Neuronal stem cell (in vitro differentiated cells): ENCODE measurements around the gene MTRR.

Experiments used
- DNase-seq: peaks from one replicate; pipeline ENCODE4 v3.0.0-alpha.2; 2013; ENCODE audit warnings: low spot score
- H2AFZ ChIP-seq: one replicate; pipeline ENCODE4 v1.6.1; 2013; ENCODE audit warnings: mild to moderate bottlenecking, low read length, inconsistent platforms
- H2AK5ac ChIP-seq: 2 replicates; pipeline ENCODE4 v1.6.1; 2013; ENCODE audit warnings: low read depth, mild to moderate bottlenecking, inconsistent platforms, low read length, moderate library complexity, mixed read lengths
- H2BK120ac ChIP-seq: 2 replicates; pipeline ENCODE4 v1.6.1; 2013; ENCODE audit warnings: low read depth, mild to moderate bottlenecking, inconsistent platforms, low read length, moderate library complexity, mixed read lengths
- H2BK12ac ChIP-seq: one replicate; pipeline ENCODE4 v1.6.1; 2013; ENCODE audit warnings: low read length, inconsistent platforms
- H2BK15ac ChIP-seq: 2 replicates; pipeline ENCODE4 v1.6.1; 2013; ENCODE audit warnings: mild to moderate bottlenecking, low read length, inconsistent platforms, mixed read lengths
- H2BK5ac ChIP-seq: one replicate; pipeline ENCODE4 v1.6.1; 2013; ENCODE audit warnings: inconsistent platforms, mild to moderate bottlenecking, low read length, moderate library complexity
- H3K14ac ChIP-seq: one replicate; pipeline ENCODE4 v1.6.1; 2013; ENCODE audit warnings: low read length, inconsistent platforms
- H3K18ac ChIP-seq: 2 replicates; pipeline ENCODE4 v1.6.1; 2013; ENCODE audit warnings: low read length, inconsistent platforms
- H3K23ac ChIP-seq: 2 replicates; pipeline ENCODE4 v1.6.1; 2013; ENCODE audit warnings: low read depth, mild to moderate bottlenecking, mixed read lengths, low read length, inconsistent platforms; ENCODE audit not compliant: poor library complexity
- H3K27ac ChIP-seq: replicated peaks from 3 replicates; pipeline ENCODE4 v1.5.1; 2013; ENCODE audit warnings: low read length, inconsistent platforms
- H3K27me3 ChIP-seq, 3 experiments: 2 replicates each; pipeline ENCODE4 v1.6.1; 2013; ENCODE audit warnings: low read length in 3 of 3, mild to moderate bottlenecking in 2 of 3, inconsistent platforms in 1 of 3, low read depth in 1 of 3, mixed read lengths in 1 of 3, moderate library complexity in 1 of 3; ENCODE audit not compliant: control insufficient read depth in 3 of 3, insufficient read depth in 3 of 3
- H3K36me3 ChIP-seq, 2 donors: replicated peaks in 1 of 2; 2 replicates each; pipeline ENCODE4 v1.6.1; 2013; ENCODE audit warnings: low read length in 2 of 2; ENCODE audit not compliant: control insufficient read depth in 2 of 2, insufficient read depth in 2 of 2
- H3K4ac ChIP-seq: 2 replicates; pipeline ENCODE4 v1.6.1; 2013; ENCODE audit warnings: inconsistent platforms, mild to moderate bottlenecking, low read length, moderate library complexity
- H3K4me1 ChIP-seq, 2 donors: 1 replicate in 1 of 2; 2 replicates in 1 of 2; pipeline ENCODE4 v1.6.1; 2013; ENCODE audit warnings: low read length in 2 of 2, low read depth in 1 of 2; ENCODE audit not compliant: control insufficient read depth in 2 of 2, insufficient read depth in 1 of 2
- H3K4me2 ChIP-seq: one replicate; pipeline ENCODE4 v1.6.1; 2013; ENCODE audit warnings: mild to moderate bottlenecking, low read length, inconsistent platforms; ENCODE audit not compliant: insufficient read depth, poor library complexity, severe bottlenecking
- H3K4me3 ChIP-seq, 2 donors: 2 replicates each; pipeline ENCODE4 v1.5.1; 2013; ENCODE audit warnings: low read length in 2 of 2, mild to moderate bottlenecking in 2 of 2, inconsistent platforms in 1 of 2, moderate library complexity in 1 of 2
- H3K79me1 ChIP-seq: one replicate; pipeline ENCODE4 v1.6.1; 2013; ENCODE audit warnings: low read depth, mild to moderate bottlenecking, inconsistent platforms, low read length, moderate library complexity
- H3K9ac ChIP-seq: one replicate; pipeline ENCODE4 v1.6.1; 2013; ENCODE audit warnings: mild to moderate bottlenecking, low read depth, low read length, inconsistent platforms; ENCODE audit not compliant: poor library complexity
- H3K9me3 ChIP-seq, 2 donors: replicated peaks in 1 of 2; 2 replicates each; pipeline versions ENCODE3 to v1.6.1; 2013; ENCODE audit warnings: low read length in 2 of 2, mild to moderate bottlenecking in 2 of 2, inconsistent platforms in 1 of 2, low read depth in 1 of 2, mixed read lengths in 1 of 2, moderate library complexity in 1 of 2; ENCODE audit not compliant: control insufficient read depth in 2 of 2, insufficient read depth in 1 of 2
- H4K8ac ChIP-seq: one replicate; pipeline ENCODE4 v1.6.1; 2013; ENCODE audit warnings: low read depth, mild to moderate bottlenecking, inconsistent platforms, low read length, moderate library complexity
- H4K91ac ChIP-seq: one replicate; pipeline ENCODE4 v1.6.1; 2013; ENCODE audit warnings: low read length, low read depth, mild to moderate bottlenecking, inconsistent platforms; ENCODE audit not compliant: poor library complexity
- WGBS, 2 donors: extraction: QIAGEN DNeasy Blood & Tissue Kit; methylation state at CpG; one replicate each; pipeline ENCODE4 v1.1.7; 2013; ENCODE audit warnings: missing lambda C conversion rate in 2 of 2, mixed read lengths in 1 of 2; ENCODE audit not compliant: insufficient read length in 2 of 2, insufficient replicate concordance in 1 of 2; ENCODE audit errors: extremely low coverage in 2 of 2; 5-methylcytosine and 5-hydroxymethylcytosine counted together

Gene MTRR

GRCh38 chr5:7871653-7872052 is 2.7 kb downstream of the MTRR start:
- WGBS, 2 donors: no CpG with 5 or more reads among the region's 2 CpGs
- peaks cover 10 to 61% of the 10 kb centered on the region in 2 donors for H3K36me3 ChIP-seq

GRCh38 chr5:7872517-7873130 is 3.7 kb downstream of the MTRR start:
- no peak for DNase-seq
- no CpG with 5 or more reads among the region's 4 CpGs for WGBS, 2 donors

More at GRCh38 chr5:7871653-7872052, 2.7 kb downstream of the MTRR start:
- no peak overlapping the region for H3K9ac ChIP-seq
- H3K27me3 ChIP-seq: no peaks in the 10 kb centered on the region
- H3K4me3 ChIP-seq: no peak overlapping the region
- H2BK15ac ChIP-seq: no peak overlapping the region
- no peak overlapping the region for H2AK5ac ChIP-seq
- H3K4ac ChIP-seq: no peak overlapping the region
- no peak overlapping the region for H2BK5ac ChIP-seq
- H3K23ac ChIP-seq: no peak overlapping the region
- H3K18ac ChIP-seq: no peak overlapping the region
- H4K8ac ChIP-seq: no peak overlapping the region
- H3K14ac ChIP-seq: no peak overlapping the region
- H2BK12ac ChIP-seq: no peak overlapping the region
- H3K9me3 ChIP-seq: no peaks in the 10 kb centered on the region
- no peak overlapping the region for H2AFZ ChIP-seq
- H2BK120ac ChIP-seq: no peak overlapping the region
- no peak overlapping the region for H3K4me2 ChIP-seq
- peaks cover 4% of the 10 kb centered on the region for H3K79me1 ChIP-seq
- no peak for DNase-seq
- no peak overlapping the region for H4K91ac ChIP-seq
- no peak overlapping the region for H3K27ac ChIP-seq
- peaks cover 0 to 7% of the 10 kb centered on the region in 2 donors for H3K4me1 ChIP-seq

GRCh38 chr5:7873216-7873615 is 4.3 kb downstream of the MTRR start:
- Histone ChIP-seq H2BK15ac (no peak overlapping the region), H3K4me2 (no peak overlapping the region), H3K9ac (no peak overlapping the region), H3K79me1 (peaks cover 2% of the 10 kb centered on the region), H2AK5ac (no peak overlapping the region), H3K27me3 (no peaks in the 10 kb centered on the region), H2BK5ac (no peak overlapping the region), H4K8ac (no peak overlapping the region), H2AFZ (no peak overlapping the region), H2BK12ac (no peak overlapping the region), H4K91ac (no peak overlapping the region), H3K36me3 (peaks cover 15 to 73% of the 10 kb centered on the region in 2 donors), H3K14ac (no peak overlapping the region), H3K4ac (no peak overlapping the region), H3K9me3 (no peaks in the 10 kb centered on the region), H3K4me1 (peaks cover 0 to 2% of the 10 kb centered on the region in 2 donors), H3K23ac (no peak overlapping the region), H2BK120ac (no peak overlapping the region), H3K27ac (no peak overlapping the region), H3K4me3 (no peak overlapping the region), H3K18ac (no peak overlapping the region)
- no peak for DNase-seq
- WGBS, 2 donors: no CpG with 5 or more reads among the region's 9 CpGs

More at GRCh38 chr5:7872517-7873130, 3.7 kb downstream of the MTRR start:
- H2BK120ac ChIP-seq: no peak overlapping the region
- no peak overlapping the region for H3K4ac ChIP-seq
- no peak overlapping the region for H2BK15ac ChIP-seq
- H3K27ac ChIP-seq: no peak overlapping the region
- H3K14ac ChIP-seq: no peak overlapping the region
- no peak overlapping the region for H4K8ac ChIP-seq
- no peak overlapping the region for H3K18ac ChIP-seq
- no peaks in the 10 kb centered on the region for H3K9me3 ChIP-seq
- no peak overlapping the region for H2AK5ac ChIP-seq
- peaks cover 2% of the 10 kb centered on the region for H3K79me1 ChIP-seq
- H3K23ac ChIP-seq: no peak overlapping the region
- no peak overlapping the region for H3K9ac ChIP-seq
- H3K4me2 ChIP-seq: no peak overlapping the region
- H4K91ac ChIP-seq: no peak overlapping the region
- H2BK5ac ChIP-seq: no peak overlapping the region
- H3K27me3 ChIP-seq: no peaks in the 10 kb centered on the region
- H3K4me1 ChIP-seq: peaks cover 0 to 6% of the 10 kb centered on the region in 2 donors
- peaks cover 12 to 67% of the 10 kb centered on the region in 2 donors for H3K36me3 ChIP-seq
- H2BK12ac ChIP-seq: no peak overlapping the region
- no peak overlapping the region for H2AFZ ChIP-seq
- no peak overlapping the region for H3K4me3 ChIP-seq

GRCh38 chr5:7874639-7875038 is 5.7 kb downstream of the MTRR start:
- Histone ChIP-seq H3K36me3 (peaks cover 20 to 85% of the 10 kb centered on the region in 2 donors), H4K8ac (no peak overlapping the region), H3K9me3 (no peaks in the 10 kb centered on the region), H2BK120ac (no peak overlapping the region), H3K4ac (no peak overlapping the region), H2AFZ (no peak overlapping the region), H2BK12ac (no peak overlapping the region), H3K27me3 (no peaks in the 10 kb centered on the region), H3K4me2 (no peak overlapping the region), H3K23ac (no peak overlapping the region), H3K4me1 (peaks cover 0 to 2% of the 10 kb centered on the region in 2 donors), H2BK15ac (no peak overlapping the region), H2AK5ac (no peak overlapping the region), H3K14ac (no peak overlapping the region), H4K91ac (no peak overlapping the region), H3K9ac (no peak overlapping the region), H3K4me3 (no peak overlapping the region), H3K18ac (no peak overlapping the region), H3K27ac (no peak overlapping the region), H3K79me1 (no peaks in the 10 kb centered on the region), H2BK5ac (no peak overlapping the region)
- no peak for DNase-seq
- WGBS, 2 donors: no CpG with 5 or more reads among the region's 2 CpGs
